Non-pigmented ciliary epithelial cell (primary cell): ENCODE data around the gene ARMC7.
"Not testable (repeated sequence)": the region's sequence is repeated elsewhere in the genome, so short reads cannot be mapped to it uniquely, and the experiment has no call there.

Source experiments
- DNase-seq: peaks from one replicate; pipeline ENCODE4 v3.0.0-alpha.2; 2010; ENCODE audit warnings: low read depth

The ARMC7 gene

DNA sequence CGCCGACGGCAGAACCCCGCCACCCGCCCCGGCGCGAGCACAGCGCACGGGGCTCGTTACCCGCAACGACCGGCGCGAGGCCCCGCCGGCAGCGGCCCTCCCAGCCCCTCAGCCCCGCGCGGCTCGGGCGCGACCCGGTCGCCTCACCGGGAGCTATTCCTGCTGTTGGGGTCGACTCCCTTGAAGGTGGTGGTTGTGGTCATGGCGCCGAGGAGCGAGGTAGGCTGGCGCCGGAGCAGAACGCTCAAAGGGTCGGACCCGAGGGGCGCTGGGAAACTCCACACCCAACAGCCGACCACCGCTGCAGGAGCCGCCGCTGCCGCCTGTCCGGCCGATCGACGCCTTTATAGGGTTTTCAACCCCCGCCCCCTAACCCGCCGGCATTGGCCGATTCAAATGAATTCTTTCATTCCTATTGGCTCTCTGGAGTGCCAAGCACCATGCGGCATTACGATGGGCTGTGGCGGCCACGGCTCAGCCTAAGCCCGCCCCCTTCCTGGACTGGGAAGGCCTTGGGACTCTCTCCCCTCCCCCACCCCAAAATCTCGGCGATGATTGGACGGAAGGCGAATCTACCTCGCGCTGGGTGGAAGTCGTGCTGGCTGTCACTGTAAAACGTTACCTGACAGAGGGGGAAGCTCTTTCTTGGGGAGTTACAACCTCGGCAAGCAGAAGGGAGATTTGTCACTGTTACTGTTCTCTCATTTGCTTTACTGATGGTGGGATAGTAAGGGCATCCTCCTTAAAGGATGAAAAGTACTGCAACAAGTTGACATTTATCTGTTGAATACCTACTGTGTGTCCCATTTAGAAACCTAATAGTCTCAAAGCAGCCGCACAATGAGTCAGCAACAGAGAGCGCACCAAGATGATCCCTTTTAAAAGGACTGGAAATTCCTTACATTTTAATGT lies 44.7 kb downstream of the ARMC7 start, which contains the start of gene JPT1:
JPT1 (minus strand) TSS at position 318 of the 912 bp plus-strand sequence; CDS start at position 203, 115 bp downstream.
- peak; percentile 87 for DNase-seq

DNA sequence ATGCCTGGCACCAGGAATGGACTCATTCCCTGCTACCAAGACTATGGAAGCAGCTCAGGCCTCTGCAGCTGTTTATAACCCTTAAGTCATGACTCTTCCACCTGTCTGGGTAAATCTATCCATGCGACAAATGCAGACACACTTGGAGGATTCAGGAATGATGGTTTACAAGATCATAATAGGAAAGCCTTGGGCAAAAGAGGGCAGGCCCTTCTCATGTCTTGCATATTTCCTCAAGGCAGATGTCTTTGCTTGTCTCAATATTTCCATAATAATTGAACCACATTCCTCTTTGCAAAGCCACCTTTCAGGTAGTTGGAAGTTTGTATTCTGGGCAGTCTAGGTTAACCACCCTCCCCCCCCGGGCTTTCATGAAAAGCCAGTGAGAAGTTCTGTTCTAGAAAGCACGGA lies 45.4 kb downstream of the ARMC7 start:
- DNase-seq, result no peak

DNA sequence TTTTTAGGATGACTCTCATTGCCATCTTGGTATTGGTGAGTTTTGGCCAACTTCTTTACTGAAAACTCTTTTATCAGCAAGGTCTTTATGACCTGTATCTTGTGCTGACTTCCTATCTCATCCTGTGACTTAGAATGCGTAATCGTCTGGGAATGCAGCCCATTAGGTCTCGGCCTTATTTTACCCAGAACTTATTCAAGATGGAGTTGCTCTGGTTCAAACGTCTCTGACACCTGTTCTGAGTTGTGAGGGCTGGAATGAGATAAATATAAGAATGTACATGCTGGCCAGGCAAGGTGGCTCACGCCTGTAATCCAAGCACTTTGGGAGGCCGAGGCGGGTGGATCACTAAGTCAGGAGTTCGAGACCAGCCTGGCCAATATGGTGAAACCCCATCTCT lies 48.7 kb downstream of the ARMC7 start:
- not testable (repeated sequence) for DNase-seq

DNA sequence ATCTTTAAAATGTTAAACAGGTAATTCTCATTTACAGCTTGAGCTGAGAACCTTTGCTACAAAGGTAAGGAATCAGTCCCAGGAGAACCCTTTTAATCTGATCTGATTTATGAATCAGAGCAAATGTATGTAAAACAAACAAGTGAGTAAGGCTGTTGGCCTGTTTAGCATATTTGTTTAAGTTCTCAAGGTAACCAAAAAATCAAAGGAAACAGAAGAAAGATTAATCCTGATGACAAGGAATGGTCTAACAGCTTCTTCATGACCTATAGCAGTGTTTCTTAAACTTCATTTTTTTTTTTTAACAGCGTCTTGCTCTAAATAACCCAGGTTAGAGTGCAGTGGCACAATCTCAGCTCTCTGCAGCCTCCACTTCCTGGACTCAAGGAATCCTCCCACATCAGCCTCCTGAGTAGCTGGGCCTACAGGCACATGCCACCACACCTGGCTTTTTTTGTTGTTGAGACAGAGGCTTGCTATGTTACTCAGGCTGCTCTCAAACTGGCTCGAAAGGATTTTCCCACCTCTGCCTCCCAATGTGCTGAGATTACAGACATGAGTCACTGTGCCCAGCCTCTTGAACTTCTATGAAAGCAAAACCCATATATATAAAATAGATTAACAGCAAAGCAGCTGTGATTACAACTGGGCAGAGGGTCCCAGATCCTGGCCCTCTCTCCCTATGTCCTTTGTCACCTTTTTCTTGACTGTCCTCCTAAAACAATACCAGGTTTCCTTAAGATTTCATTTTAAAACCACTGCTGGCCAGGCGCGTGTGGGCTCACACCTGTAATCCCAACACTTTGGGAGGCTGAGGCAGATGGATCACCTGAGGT lies 49.6 kb downstream of the ARMC7 start:
- DNase-seq, result peak; percentile 65

DNA sequence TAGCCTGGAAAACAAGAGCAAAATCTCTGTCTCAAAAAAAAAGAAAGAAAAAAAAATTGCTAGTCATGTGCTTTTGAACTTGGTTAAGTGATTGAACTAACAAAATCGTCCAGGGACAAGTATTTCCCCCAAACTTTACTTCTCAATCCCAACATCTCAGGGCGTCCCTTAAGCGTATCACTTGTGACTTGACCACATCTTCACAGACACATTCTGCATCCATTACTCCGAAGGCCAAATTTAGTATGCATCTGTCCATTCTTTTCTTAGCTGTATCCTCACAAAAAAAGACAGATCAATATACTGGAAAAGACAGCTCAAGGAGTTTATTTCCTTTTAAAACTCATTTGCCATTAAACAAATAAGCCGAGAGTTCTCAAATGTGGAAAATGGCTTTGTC lies 50.4 kb downstream of the ARMC7 start:
- DNase-seq, result no peak

DNA sequence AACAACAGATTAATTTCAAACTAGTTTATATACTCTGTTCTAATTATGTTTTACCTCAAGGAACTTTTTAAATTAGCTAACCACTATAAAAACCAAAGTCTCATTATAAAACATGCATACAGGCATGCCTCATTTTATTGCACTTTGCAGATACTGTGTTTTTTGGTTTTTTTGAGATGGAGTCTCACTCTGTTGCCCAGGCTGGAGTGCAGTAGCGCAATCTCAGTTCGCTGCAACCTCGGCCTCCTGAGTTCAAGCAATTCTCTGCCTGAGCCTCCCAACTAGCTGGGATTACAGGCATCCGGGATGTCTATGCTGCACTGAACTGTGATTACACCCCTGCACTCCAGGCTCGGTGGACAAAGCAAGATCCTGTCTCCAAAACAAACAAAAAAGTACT lies 53.3 kb downstream of the ARMC7 start:
- no peak for DNase-seq

DNA sequence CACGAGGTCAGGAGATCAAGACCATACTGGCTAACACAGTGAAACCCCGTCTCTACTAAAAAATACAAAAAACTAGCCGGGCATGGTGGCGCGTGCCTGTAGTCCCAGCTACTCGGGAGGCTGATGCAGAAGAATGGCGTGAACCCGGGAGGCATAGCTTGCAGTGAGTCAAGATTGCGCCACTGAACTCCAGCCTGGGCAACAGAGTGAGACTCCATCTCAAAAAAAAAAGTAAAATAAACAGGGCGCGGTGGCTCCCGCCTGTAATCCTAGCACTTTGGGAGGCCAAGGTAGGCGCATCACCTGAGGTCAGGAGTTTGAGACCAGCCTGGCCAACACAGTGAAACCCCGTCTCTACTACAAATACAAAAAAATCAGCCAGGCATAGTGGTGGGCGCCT lies 54.8 kb downstream of the ARMC7 start:
- DNase-seq, result not testable (repeated sequence)

DNA sequence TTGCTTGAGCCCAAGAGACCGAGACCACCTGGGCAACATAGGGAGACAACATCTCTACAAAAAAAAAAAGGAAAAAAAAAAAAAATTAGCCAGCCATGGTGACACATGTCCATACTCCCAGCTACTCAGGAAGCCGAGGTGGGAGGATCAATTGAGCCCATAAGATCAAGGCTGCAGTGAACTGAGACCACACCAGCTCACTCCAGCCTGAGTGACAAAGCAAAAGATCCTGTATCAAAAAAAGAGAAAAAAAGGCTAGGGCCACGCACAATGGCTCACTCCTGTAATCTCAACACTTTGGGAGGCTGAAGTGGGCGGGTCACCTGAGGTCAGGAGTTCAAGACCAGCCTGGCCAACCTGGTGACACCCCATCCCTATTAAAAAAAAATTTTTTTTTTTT lies 59.2 kb downstream of the ARMC7 start:
- DNase-seq, result no peak

DNA sequence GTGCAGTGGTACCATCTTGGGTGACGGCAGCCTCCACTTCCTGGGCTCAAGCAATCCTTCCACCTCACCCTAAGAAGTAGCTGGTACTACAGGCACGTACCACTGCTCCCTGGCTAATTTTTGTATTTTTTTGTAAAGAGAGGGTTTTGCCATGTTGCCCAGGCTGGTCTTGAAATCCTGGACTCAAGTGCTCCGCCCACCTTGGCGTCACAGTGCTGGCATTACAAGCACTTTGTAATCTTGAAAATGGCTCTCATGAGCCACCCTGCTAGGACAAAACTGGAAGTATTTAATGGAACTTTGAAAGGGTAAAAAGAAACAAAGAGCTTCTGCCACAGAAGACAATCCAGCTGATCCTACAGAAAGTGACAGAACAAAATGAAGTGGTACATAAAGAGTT lies 63.8 kb downstream of the ARMC7 start:
- no peak for DNase-seq

DNA sequence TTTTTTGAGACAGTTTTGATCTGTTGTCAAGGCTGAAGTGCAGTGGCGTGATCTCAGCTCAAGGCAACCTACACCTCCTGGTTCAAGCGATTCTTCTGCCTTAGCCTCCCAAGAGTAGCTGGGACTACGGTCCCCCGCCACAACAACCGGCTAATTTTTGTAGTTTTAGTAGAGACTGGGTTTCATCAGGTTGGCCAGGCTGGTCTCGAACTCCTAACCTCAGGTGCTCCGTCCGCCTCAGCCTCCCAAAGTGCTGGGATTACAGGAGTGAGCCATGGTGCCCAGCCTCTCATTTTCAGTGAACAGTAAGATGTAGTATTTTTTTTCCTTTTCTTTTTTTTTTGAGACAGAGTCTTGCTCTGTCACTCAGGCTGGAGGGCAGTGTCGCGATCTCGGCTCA lies 65.2 kb downstream of the ARMC7 start:
- DNase-seq, result no peak

DNA sequence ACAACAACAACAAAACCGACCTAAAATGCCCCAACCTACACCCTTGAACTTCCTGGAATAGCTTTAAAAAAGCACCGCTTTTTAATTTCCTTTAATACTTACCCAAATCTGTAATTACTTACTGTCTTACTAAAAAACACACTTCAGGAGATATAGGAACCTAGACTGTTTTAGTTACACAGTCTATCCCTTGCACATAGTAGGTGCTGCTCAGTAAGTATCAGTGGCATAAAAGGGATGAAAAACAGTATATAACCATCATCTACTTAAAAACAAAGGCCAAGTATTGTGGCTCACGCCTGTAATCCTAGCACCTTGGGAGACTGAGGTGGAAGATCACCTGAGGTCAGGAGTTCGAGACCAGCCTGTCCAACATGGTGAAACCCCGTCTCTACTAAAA lies 66.9 kb downstream of the ARMC7 start:
- no peak for DNase-seq

DNA sequence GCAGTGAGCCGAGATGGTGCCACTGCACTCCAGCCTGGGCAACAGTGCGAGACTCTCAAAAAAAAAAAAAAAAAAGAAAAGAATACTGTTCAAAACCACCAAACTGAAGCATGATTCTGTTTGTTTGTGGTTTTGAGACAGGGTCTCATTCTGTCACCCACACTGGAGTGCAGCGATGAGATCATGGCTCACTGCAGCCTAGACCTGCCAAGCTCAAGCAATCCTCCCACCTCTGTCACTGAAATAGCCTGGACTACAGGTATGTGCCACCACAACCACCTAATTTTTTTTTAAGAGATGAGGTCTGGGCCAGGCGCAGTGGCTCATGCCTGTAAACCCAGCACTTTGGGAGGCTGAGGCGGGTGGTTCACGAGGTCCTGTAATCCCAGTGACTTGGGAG lies 68.7 kb downstream of the ARMC7 start:
- DNase-seq, result no peak
